ENCODE data around the gene ZNF770.
A peak's percentile ranks its signal among the peaks of the same experiment; 100 is the strongest.

Gene ZNF770

GRCh38 chr15:35005933-35006332 lies 17.8 kb upstream of the ZNF770 start:
- no peak overlapping the region for H3K27ac ChIP-seq
- no peaks in the 10 kb centered on the region for H3K9me3 ChIP-seq
- no peaks in the 10 kb centered on the region for H3K4me1 ChIP-seq
- no peaks in the 10 kb centered on the region for H3K36me3 ChIP-seq
- H3K4me3 ChIP-seq: no peak overlapping the region
- no peaks in the 10 kb centered on the region for H4K20me1 ChIP-seq
- no peak overlapping the region for H3K4me2 ChIP-seq
- no peak overlapping the region for H3K9ac ChIP-seq
- no peak for TF ChIP-seq Cebpa-rat (IDR thresholded peaks at IDR 0.05)
- no peaks in the 10 kb centered on the region for H3K27me3 ChIP-seq

- no peaks in the 10 kb centered on the region for H3K9me3 ChIP-seq
- H3K9ac ChIP-seq: no peak overlapping the region
- no peaks in the 10 kb centered on the region for H3K36me3 ChIP-seq
- no peak for TF ChIP-seq Cebpa-rat (IDR thresholded peaks at IDR 0.05)
- no peak overlapping the region for H3K4me2 ChIP-seq
- H3K27ac ChIP-seq: no peak overlapping the region
- H3K4me1 ChIP-seq: no peaks in the 10 kb centered on the region
- no peaks in the 10 kb centered on the region for H4K20me1 ChIP-seq
- H3K27me3 ChIP-seq: no peaks in the 10 kb centered on the region
- no peak overlapping the region for H3K4me3 ChIP-seq
Measured at GRCh38 chr15:35003928-35004327, 15.8 kb upstream of the ZNF770 start.

GRCh38 chr15:35000511-35000910 lies 12.4 kb upstream of the ZNF770 start:
- H3K36me3 ChIP-seq: no peaks in the 10 kb centered on the region
- no peak overlapping the region for H3K4me3 ChIP-seq
- H3K9me3 ChIP-seq: no peaks in the 10 kb centered on the region
- H4K20me1 ChIP-seq: no peaks in the 10 kb centered on the region
- no peak overlapping the region for H3K27ac ChIP-seq
- no peaks in the 10 kb centered on the region for H3K27me3 ChIP-seq
- no peak overlapping the region for H3K4me2 ChIP-seq
- no peak overlapping the region for H3K9ac ChIP-seq
- H3K4me1 ChIP-seq: no peaks in the 10 kb centered on the region
- no peak for TF ChIP-seq Cebpa-rat (IDR thresholded peaks at IDR 0.05)

GRCh38 chr15:34999906-35000305 lies 11.8 kb upstream of the ZNF770 start:
- no peak for TF ChIP-seq Cebpa-rat (IDR thresholded peaks at IDR 0.05)

GRCh38 chr15:34994925-34995324 lies 6.8 kb upstream of the ZNF770 start:
- no peaks in the 10 kb centered on the region for H3K27me3 ChIP-seq
- H3K9ac ChIP-seq: no peak overlapping the region
- H3K4me2 ChIP-seq: no peak overlapping the region
- no peaks in the 10 kb centered on the region for H4K20me1 ChIP-seq
- H3K4me1 ChIP-seq: peaks cover 17% of the 10 kb centered on the region
- no peaks in the 10 kb centered on the region for H3K9me3 ChIP-seq
- H3K27ac ChIP-seq: no peak overlapping the region
- no peaks in the 10 kb centered on the region for H3K36me3 ChIP-seq
- TF ChIP-seq Cebpa-rat (IDR thresholded peaks at IDR 0.05): no peak
- no peak overlapping the region for H3K4me3 ChIP-seq

More at GRCh38 chr15:34999906-35000305, 11.8 kb upstream of the ZNF770 start:
- no peaks in the 10 kb centered on the region for H4K20me1 ChIP-seq
- H3K4me2 ChIP-seq: no peak overlapping the region
- no peak overlapping the region for H3K9ac ChIP-seq
- H3K27ac ChIP-seq: no peak overlapping the region
- H3K4me3 ChIP-seq: no peak overlapping the region
- no peaks in the 10 kb centered on the region for H3K36me3 ChIP-seq
- no peaks in the 10 kb centered on the region for H3K4me1 ChIP-seq
- H3K9me3 ChIP-seq: no peaks in the 10 kb centered on the region
- no peaks in the 10 kb centered on the region for H3K27me3 ChIP-seq

- no peak overlapping the region for H3K9ac ChIP-seq
- no peak overlapping the region for H3K4me2 ChIP-seq
- H3K4me3 ChIP-seq: no peak overlapping the region
- H3K27ac ChIP-seq: no peak overlapping the region
- peaks cover 24% of the 10 kb centered on the region for H3K4me1 ChIP-seq
- no peaks in the 10 kb centered on the region for H4K20me1 ChIP-seq
- TF ChIP-seq Cebpa-rat (IDR thresholded peaks at IDR 0.05): no peak
- no peaks in the 10 kb centered on the region for H3K27me3 ChIP-seq
- no peaks in the 10 kb centered on the region for H3K36me3 ChIP-seq
- no peaks in the 10 kb centered on the region for H3K9me3 ChIP-seq
Measured at GRCh38 chr15:34993877-34994276, 5.8 kb upstream of the ZNF770 start.

- H3K36me3 ChIP-seq: no peaks in the 10 kb centered on the region
- no peak for TF ChIP-seq Cebpa-rat (IDR thresholded peaks at IDR 0.05)
- no peak overlapping the region for H3K4me3 ChIP-seq
- H4K20me1 ChIP-seq: no peaks in the 10 kb centered on the region
- H3K4me1 ChIP-seq: peaks cover 26% of the 10 kb centered on the region
- no peak overlapping the region for H3K9ac ChIP-seq
- H3K4me2 ChIP-seq: no peak overlapping the region
- H3K27me3 ChIP-seq: no peaks in the 10 kb centered on the region
- H3K27ac ChIP-seq: no peak overlapping the region
- no peaks in the 10 kb centered on the region for H3K9me3 ChIP-seq
Measured at GRCh38 chr15:34993412-34993811, 5.3 kb upstream of the ZNF770 start.

GRCh38 chr15:34987609-34988026 lies 469 bp downstream of the ZNF770 start:
- Histone ChIP-seq H3K27me3 (no peaks in the 10 kb centered on the region), H3K4me2 (peak overlapping the region; percentile 98), H3K27ac (peak overlapping the region; percentile 94), H3K9ac (peak overlapping the region; percentile 95), H4K20me1 (peaks cover 40% of the 10 kb centered on the region), H3K4me3 (peak overlapping the region; percentile 88), H3K4me1 (peaks cover 52% of the 10 kb centered on the region), H3K36me3 (peaks cover 32% of the 10 kb centered on the region), H3K9me3 (no peaks in the 10 kb centered on the region)
- no peak for TF ChIP-seq Cebpa-rat (IDR thresholded peaks at IDR 0.05)

- no peak for TF ChIP-seq Cebpa-rat (IDR thresholded peaks at IDR 0.05)
- H3K9ac ChIP-seq: peak overlapping the region; percentile 95
- H4K20me1 ChIP-seq: peaks cover 40% of the 10 kb centered on the region
- H3K36me3 ChIP-seq: peaks cover 39% of the 10 kb centered on the region
- no peaks in the 10 kb centered on the region for H3K9me3 ChIP-seq
- peak overlapping the region; percentile 98 for H3K4me2 ChIP-seq
- peak overlapping the region; percentile 88 for H3K4me3 ChIP-seq
- no peaks in the 10 kb centered on the region for H3K27me3 ChIP-seq
- H3K27ac ChIP-seq: peak overlapping the region; percentile 94
- peaks cover 52% of the 10 kb centered on the region for H3K4me1 ChIP-seq
Measured at GRCh38 chr15:34986771-34987480, 1.2 kb downstream of the ZNF770 start.

- H3K4me3 ChIP-seq: peak overlapping the region; percentile 88
- H3K4me1 ChIP-seq: peaks cover 48% of the 10 kb centered on the region
- no peak for TF ChIP-seq Cebpa-rat (IDR thresholded peaks at IDR 0.05)
- H3K27me3 ChIP-seq: no peaks in the 10 kb centered on the region
- peak overlapping the region; percentile 95 for H3K9ac ChIP-seq
- peak overlapping the region; percentile 98 for H3K4me2 ChIP-seq
- H3K9me3 ChIP-seq: no peaks in the 10 kb centered on the region
- H4K20me1 ChIP-seq: peaks cover 40% of the 10 kb centered on the region
- H3K27ac ChIP-seq: no peak overlapping the region
- H3K36me3 ChIP-seq: peaks cover 45% of the 10 kb centered on the region
Measured at GRCh38 chr15:34986326-34986725, 1.8 kb downstream of the ZNF770 start.
